HepG2 (cell line): ENCODE data around the gene GSTT2B. TPM values are rescaled to one million over a fixed set of nuclear protein-coding genes. Genes with fewer than 3 reads are reported as not detected.

Experiments
- AGO2 ChIP-seq: fragments of 200-400 bp; formaldehyde crosslinking; optimal IDR thresholded peaks from 2 replicates; pipeline ENCODE3; 2017; ENCODE audit warnings: mild to moderate bottlenecking, low read depth, low read length, moderate library complexity
- ATF7-NPFF ChIP-seq: sonication (generic); formaldehyde crosslinking; IDR thresholded peaks from 2 replicates; pipeline ENCODE4 v1.8.1; 2023; ENCODE audit warnings: mild to moderate bottlenecking, low read depth, missing genetic modification reagents, moderate library complexity
- BHLHE40 ChIP-seq: IDR thresholded peaks from 2 replicates; pipeline ENCODE4 v1.6.1; 2011; ENCODE audit warnings: low read length, improper control_type of control experiment
- CBX1 ChIP-seq: IDR thresholded peaks from one replicate; pipeline ENCODE4 v1.6.1; 2016; ENCODE audit warnings: antibody characterized with exemption, low read depth
- CERS6 ChIP-seq: sonication (generic); formaldehyde crosslinking; IDR thresholded peaks from 2 replicates; pipeline ENCODE4 v1.5.0; 2020; ENCODE audit warnings: missing genetic modification reagents
- GATA4 ChIP-seq: sonication (generic); IDR thresholded peaks from 2 replicates; pipeline ENCODE4 v1.6.1; 2016; ENCODE audit warnings: antibody characterized with exemption, low read depth, borderline replicate concordance
- HNF1B ChIP-seq: sonication (generic); formaldehyde crosslinking; IDR thresholded peaks from 2 replicates; pipeline ENCODE4 v1.5.1; 2020; ENCODE audit warnings: mild to moderate bottlenecking, moderate library complexity, missing genetic modification reagents
- KMT2B ChIP-seq: IDR thresholded peaks from 2 replicates; pipeline ENCODE4 v1.6.1; 2016; ENCODE audit warnings: missing genetic modification reagents, missing compliant biosample characterization
- MAF1 ChIP-seq: sonication (generic); formaldehyde crosslinking; IDR thresholded peaks from 2 replicates; pipeline ENCODE4 v1.5.0; 2020; ENCODE audit warnings: missing genetic modification reagents, borderline replicate concordance
- MED8 ChIP-seq: sonication (generic); formaldehyde crosslinking; IDR thresholded peaks from 2 replicates; pipeline ENCODE4 v1.8.1; 2023; ENCODE audit warnings: mild to moderate bottlenecking, missing genetic modification reagents; ENCODE audit not compliant: insufficient replicate concordance
- NFKB2 ChIP-seq: sonication (generic); formaldehyde crosslinking; IDR thresholded peaks from 2 replicates; pipeline ENCODE4 v1.4.0; 2020; ENCODE audit warnings: missing genetic modification reagents, borderline replicate concordance
- POGZ ChIP-seq: sonication (generic); formaldehyde crosslinking; IDR thresholded peaks from 2 replicates; pipeline ENCODE4 v1.4.0; 2020; ENCODE audit warnings: mild to moderate bottlenecking, missing genetic modification reagents
- RARA ChIP-seq: IDR thresholded peaks from 2 replicates; pipeline ENCODE4 v1.6.1; 2016; ENCODE audit warnings: missing genetic modification reagents, missing compliant biosample characterization
- REL ChIP-seq: sonication (generic); formaldehyde crosslinking; conservative IDR thresholded peaks from 2 replicates; pipeline ENCODE4 v1.8.0; 2022; ENCODE audit warnings: mild to moderate bottlenecking, missing genetic modification reagents, moderate library complexity
- RFX3 ChIP-seq: IDR thresholded peaks from 2 replicates; pipeline ENCODE4 v1.6.1; 2016; ENCODE audit warnings: missing biosample characterization, missing genetic modification reagents
- SIN3B ChIP-seq: fragments of 150-350 bp; IDR thresholded peaks from 2 replicates; pipeline ENCODE4 v1.6.1; 2014; ENCODE audit warnings: low read length
- SOX13 ChIP-seq, 3 experiments: fragments of 450-650 bp in 1 of 3; sonication (generic) in 1 of 3; formaldehyde crosslinking in 1 of 3; IDR thresholded peaks in 2 of 3; conservative IDR thresholded peaks in 1 of 3; 2 replicates each; pipeline versions ENCODE4 v1.5.0 to v1.6.1; 2016 to 2020; ENCODE audit warnings: antibody characterized with exemption in 1 of 3, mild to moderate bottlenecking in 1 of 3, missing compliant biosample characterization in 1 of 3, missing genetic modification reagents in 1 of 3, moderate library complexity in 1 of 3
- ZNF33B ChIP-seq: sonication (generic); formaldehyde crosslinking; IDR thresholded peaks from 2 replicates; pipeline ENCODE4 v1.5.1; 2020; ENCODE audit warnings: mild to moderate bottlenecking, missing genetic modification reagents
- ZNF572 ChIP-seq: sonication (generic); formaldehyde crosslinking; IDR thresholded peaks from 2 replicates; pipeline ENCODE4 v1.5.1; 2020; ENCODE audit warnings: mild to moderate bottlenecking, missing genetic modification reagents
- ZNF704 ChIP-seq: sonication (generic); formaldehyde crosslinking; IDR thresholded peaks from 2 replicates; pipeline ENCODE4 v1.8.1; 2023; ENCODE audit warnings: mild to moderate bottlenecking, inconsistent platforms, moderate library complexity, missing genetic modification reagents, borderline replicate concordance
- ZNF878 ChIP-seq: sonication (generic); formaldehyde crosslinking; IDR thresholded peaks from 2 replicates; pipeline ENCODE4 v1.8.1; 2023; ENCODE audit warnings: mild to moderate bottlenecking, missing genetic modification reagents, moderate library complexity
- ZSCAN25 ChIP-seq: sonication (generic); formaldehyde crosslinking; IDR thresholded peaks from 2 replicates; pipeline ENCODE4 v1.8.0; 2022; ENCODE audit warnings: mild to moderate bottlenecking, missing genetic modification reagents
- polyA plus RNA-seq, 8 experiments: library from polyadenylated mRNA; depleted of rRNA in 3 of 8; stranded (reverse) in 7 of 8; unstranded in 1 of 8; fragments of >200 nt; fragmentation: Illumina TruSeq in 4 of 8; extraction: Trizol in 4 of 8; gene quantifications; 2 replicates each; pipeline versions ENCODE4 v1.2.1 to v1.2.3, GENCODE V29; 2011 to 2016; ENCODE audit warnings: low read depth in 4 of 8, missing spikeins in 1 of 8, mixed read lengths in 1 of 8; ENCODE audit not compliant: insufficient read depth in 1 of 8
- total RNA-seq, 5 experiments: library from RNA; depleted of rRNA; stranded (reverse); fragments of >200 nt; fragmentation: Illumina TruSeq; extraction: Trizol; gene quantifications; 2 replicates each; pipeline ENCODE4 v1.2.3, GENCODE V29; 2016; ENCODE audit warnings: low read depth in 1 of 5
- TF ChIP-seq, protein P1 (sequence below): sonication (generic); formaldehyde crosslinking; IDR thresholded peaks from 2 replicates; pipeline ENCODE4 v1.4.0; 2020; ENCODE audit warnings: missing genetic modification reagents, borderline replicate concordance

GSTT2B gene
- total and polyA plus RNA-seq, 2 of the 13 experiments (the other 11 are each of a cell fraction or from before 2014, with no cell fraction given) = 1.5 to 3.9 TPM

GRCh38 chr22:23913661-23914353 is 47.2 kb downstream of the GSTT2B start (continued):
- peak; percentile 91 for TF ChIP-seq REL (CRISPR knock-in tag)
- peak; percentile 57 for TF ChIP-seq MED8
- TF ChIP-seq ZSCAN25 (CRISPR knock-in tag) = peak; percentile 75; the same call in 1 of the 2 replicates
- TF ChIP-seq SIN3B = no peak
- peak; percentile 94 for TF ChIP-seq AGO2
- TF ChIP-seq, protein P1, sequence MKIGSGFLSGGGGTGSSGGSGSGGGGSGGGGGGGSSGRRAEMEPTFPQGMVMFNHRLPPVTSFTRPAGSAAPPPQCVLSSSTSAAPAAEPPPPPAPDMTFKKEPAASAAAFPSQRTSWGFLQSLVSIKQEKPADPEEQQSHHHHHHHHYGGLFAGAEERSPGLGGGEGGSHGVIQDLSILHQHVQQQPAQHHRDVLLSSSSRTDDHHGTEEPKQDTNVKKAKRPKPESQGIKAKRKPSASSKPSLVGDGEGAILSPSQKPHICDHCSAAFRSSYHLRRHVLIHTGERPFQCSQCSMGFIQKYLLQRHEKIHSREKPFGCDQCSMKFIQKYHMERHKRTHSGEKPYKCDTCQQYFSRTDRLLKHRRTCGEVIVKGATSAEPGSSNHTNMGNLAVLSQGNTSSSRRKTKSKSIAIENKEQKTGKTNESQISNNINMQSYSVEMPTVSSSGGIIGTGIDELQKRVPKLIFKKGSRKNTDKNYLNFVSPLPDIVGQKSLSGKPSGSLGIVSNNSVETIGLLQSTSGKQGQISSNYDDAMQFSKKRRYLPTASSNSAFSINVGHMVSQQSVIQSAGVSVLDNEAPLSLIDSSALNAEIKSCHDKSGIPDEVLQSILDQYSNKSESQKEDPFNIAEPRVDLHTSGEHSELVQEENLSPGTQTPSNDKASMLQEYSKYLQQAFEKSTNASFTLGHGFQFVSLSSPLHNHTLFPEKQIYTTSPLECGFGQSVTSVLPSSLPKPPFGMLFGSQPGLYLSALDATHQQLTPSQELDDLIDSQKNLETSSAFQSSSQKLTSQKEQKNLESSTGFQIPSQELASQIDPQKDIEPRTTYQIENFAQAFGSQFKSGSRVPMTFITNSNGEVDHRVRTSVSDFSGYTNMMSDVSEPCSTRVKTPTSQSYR (CRISPR knock-in tag) = no peak
- TF ChIP-seq RFX3 (CRISPR knock-in tag) = no peak
- TF ChIP-seq SOX13 (IDR thresholded peaks at IDR 0.05) = peak; percentile 13; the same call in 1 of the 2 replicates
- TF ChIP-seq SOX13 (CRISPR knock-in tag; conservative IDR thresholded peaks at IDR 0.05 in 1 of 2, IDR thresholded peaks at IDR 0.05 in 1 of 2) = peak in 1 of 2 experiments; percentile 50; a peak in 1 of 4 replicates
- TF ChIP-seq ZNF33B = peak; percentile 91; the same call in 1 of the 2 replicates
- peak; percentile 94 for TF ChIP-seq ATF7-NPFF (CRISPR knock-in tag)
- peak; percentile 98 for TF ChIP-seq HNF1B
- TF ChIP-seq MAF1 (CRISPR knock-in tag) = no peak
- peak; percentile 88 for TF ChIP-seq ZNF878 (CRISPR knock-in tag)
- TF ChIP-seq CERS6 (CRISPR knock-in tag) = no peak
- peak; percentile 64; the same call in 1 of the 2 replicates for TF ChIP-seq POGZ (CRISPR knock-in tag)
- peak; percentile 94 for TF ChIP-seq CBX1
- 0 out of 2 replicates have a peak, but pooled peaks have one; percentile 62 for TF ChIP-seq ZNF704 (CRISPR knock-in tag)
- TF ChIP-seq BHLHE40 = no peak
- TF ChIP-seq GATA4 = peak; percentile 86; the same call in 1 of the 2 replicates
- peak; percentile 91; the same call in 1 of the 2 replicates for TF ChIP-seq NFKB2 (CRISPR knock-in tag)
- peak; percentile 99 for TF ChIP-seq ZNF572
- TF ChIP-seq KMT2B (CRISPR knock-in tag) = peak; percentile 82
- TF ChIP-seq RARA = peak; percentile 37; the same call in 1 of the 2 replicates
